WERI-Rb-1 (cell line): Measurements from ENCODE around the gene TENT4A.

ENCODE experiments used
- DNase-seq: peaks from one replicate; pipeline ENCODE4 v3.0.0-alpha.2; 2020
- H3K27ac ChIP-seq: fragments of 250-450 bp; sonication (Bioruptor Pico); 2 replicates; pipeline ENCODE4 v1.5.1; 2020; ENCODE audit warnings: mild to moderate bottlenecking, moderate library complexity
- H3K27me3 ChIP-seq: fragments of 250-450 bp; sonication (Bioruptor Pico); 2 replicates; pipeline ENCODE4 v1.5.1; 2021; ENCODE audit warnings: mild to moderate bottlenecking, low read depth, moderate library complexity; ENCODE audit not compliant: insufficient read depth, severe bottlenecking
- H3K36me3 ChIP-seq: fragments of 250-450 bp; sonication (Bioruptor Pico); 2 replicates; pipeline ENCODE4 v1.5.1; 2020; ENCODE audit warnings: mild to moderate bottlenecking, moderate library complexity
- H3K4me3 ChIP-seq: 2 replicates; pipeline ENCODE4 v1.5.1; 2011; ENCODE audit warnings: low read depth, mild to moderate bottlenecking, control low read depth, low read length
- H3K9me3 ChIP-seq: fragments of 250-450 bp; sonication (Bioruptor Pico); 2 replicates; pipeline ENCODE4 v1.5.1; 2021; ENCODE audit warnings: mild to moderate bottlenecking, moderate library complexity; ENCODE audit not compliant: severe bottlenecking
- CTCF ChIP-seq: IDR thresholded peaks from 2 replicates; pipeline ENCODE4 v1.5.1; 2011; ENCODE audit warnings: low read depth, mild to moderate bottlenecking, control low read depth, inconsistent platforms, low read length

Gene TENT4A

GRCh38 chr5:6723122-6723815, 10.0 kb downstream of the TENT4A start:
- DNase-seq, result no peak
- Histone ChIP-seq H3K27ac (no peak overlapping the region), H3K36me3 (peaks cover 47% of the 10 kb centered on the region), H3K4me3 (no peak overlapping the region), H3K27me3 (no peaks in the 10 kb centered on the region), H3K9me3 (no peaks in the 10 kb centered on the region)
- TF ChIP-seq CTCF, result no peak

DNA sequence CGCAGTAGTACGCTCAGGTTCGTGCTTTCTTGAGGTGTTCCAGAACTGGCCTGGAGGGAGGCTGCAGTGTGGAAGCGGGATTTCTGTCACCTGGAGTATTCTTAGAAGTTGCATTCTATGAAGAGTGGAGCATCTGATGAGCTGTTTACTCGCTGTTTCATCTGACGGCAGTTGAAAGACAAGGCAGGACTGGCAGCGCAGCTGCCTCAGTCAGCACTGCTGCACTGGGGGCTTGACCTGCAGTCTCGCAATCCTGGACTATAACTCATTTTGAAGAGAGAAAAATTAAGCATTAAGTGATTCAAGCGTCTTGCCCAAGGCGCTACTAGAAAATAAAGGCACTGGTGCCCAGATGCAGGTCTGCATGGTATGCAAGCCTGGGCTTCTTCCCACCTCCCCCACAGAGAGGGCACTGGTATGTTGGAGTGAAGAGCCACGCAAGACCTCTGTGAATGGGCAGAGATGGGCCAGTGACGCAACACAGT, 10.6 kb downstream of the TENT4A start:
- H3K4me3 ChIP-seq, result no peak overlapping the region
- no peaks in the 10 kb centered on the region for H3K27me3 ChIP-seq
- TF ChIP-seq CTCF, result no peak
- no peak for DNase-seq
- no peak overlapping the region for H3K27ac ChIP-seq
- no peaks in the 10 kb centered on the region for H3K9me3 ChIP-seq
- H3K36me3 ChIP-seq, result peaks cover 42% of the 10 kb centered on the region

- Histone ChIP-seq H3K27me3 (no peaks in the 10 kb centered on the region), H3K9me3 (no peaks in the 10 kb centered on the region), H3K27ac (no peak overlapping the region), H3K4me3 (no peak overlapping the region), H3K36me3 (peaks cover 43% of the 10 kb centered on the region)
- DNase-seq, result no peak
- TF ChIP-seq CTCF, result no peak
These were observed 11.2 kb downstream of the TENT4A start for GRCh38 chr5:6724321-6724929.

GRCh38 chr5:6725421-6725820, 12.2 kb downstream of the TENT4A start:
- Histone ChIP-seq H3K27me3 (no peaks in the 10 kb centered on the region), H3K36me3 (peaks cover 33% of the 10 kb centered on the region), H3K4me3 (no peak overlapping the region), H3K9me3 (no peaks in the 10 kb centered on the region), H3K27ac (no peak overlapping the region)
- DNase-seq, result no peak
- TF ChIP-seq CTCF, result no peak

- Histone ChIP-seq H3K4me3 (no peak overlapping the region), H3K36me3 (peaks cover 30% of the 10 kb centered on the region), H3K27me3 (no peaks in the 10 kb centered on the region), H3K9me3 (no peaks in the 10 kb centered on the region), H3K27ac (no peak overlapping the region)
- no peak for TF ChIP-seq CTCF
- no peak for DNase-seq
These were observed 12.8 kb downstream of the TENT4A start for GRCh38 chr5:6726006-6726405.

DNA sequence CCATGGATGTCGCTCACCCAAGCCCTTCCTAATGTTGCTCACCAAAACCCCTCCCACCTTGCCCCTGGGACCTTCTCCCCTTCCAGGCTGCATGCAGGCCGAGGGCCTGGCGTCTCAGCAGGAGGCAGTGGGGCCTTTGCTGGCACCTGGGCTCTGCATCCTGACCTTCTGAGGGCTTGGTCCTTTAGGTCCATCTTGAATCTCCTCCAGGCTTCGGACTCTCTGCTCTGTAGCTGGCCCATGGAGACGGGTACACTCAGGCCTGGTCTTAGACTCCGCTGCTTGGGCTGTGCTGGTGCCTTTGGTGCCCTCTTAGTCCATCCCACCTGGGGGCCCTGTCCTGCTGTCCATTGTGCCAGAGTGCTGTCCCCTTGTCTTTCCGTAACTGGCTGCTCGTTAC, 14.0 kb downstream of the TENT4A start:
- peaks cover 25% of the 10 kb centered on the region for H3K36me3 ChIP-seq
- H3K27me3 ChIP-seq, result no peaks in the 10 kb centered on the region
- H3K4me3 ChIP-seq, result no peak overlapping the region
- H3K9me3 ChIP-seq, result no peaks in the 10 kb centered on the region
- TF ChIP-seq CTCF, result no peak
- DNase-seq, result no peak
- H3K27ac ChIP-seq, result peak overlapping the region; percentile 36; the same call in 1 of the 2 replicates
